22Rv1 (cell line): ENCODE data around the gene CTNNA3.

ENCODE experiments used
- H3K27ac ChIP-seq: fragments of 450-650 bp; 2 replicates; pipeline ENCODE4 v1.5.1; 2017
- ZFX ChIP-seq: fragments of 450-650 bp; IDR thresholded peaks from 2 replicates; pipeline ENCODE4 v1.6.1; 2017; ENCODE audit warnings: antibody characterized with exemption, borderline replicate concordance
- TF ChIP-seq, protein P1 (sequence below): fragments of 450-650 bp; IDR thresholded peaks from 2 replicates; pipeline ENCODE4 v1.5.1; 2017; ENCODE audit warnings: mild to moderate bottlenecking

The CTNNA3 gene

DNA sequence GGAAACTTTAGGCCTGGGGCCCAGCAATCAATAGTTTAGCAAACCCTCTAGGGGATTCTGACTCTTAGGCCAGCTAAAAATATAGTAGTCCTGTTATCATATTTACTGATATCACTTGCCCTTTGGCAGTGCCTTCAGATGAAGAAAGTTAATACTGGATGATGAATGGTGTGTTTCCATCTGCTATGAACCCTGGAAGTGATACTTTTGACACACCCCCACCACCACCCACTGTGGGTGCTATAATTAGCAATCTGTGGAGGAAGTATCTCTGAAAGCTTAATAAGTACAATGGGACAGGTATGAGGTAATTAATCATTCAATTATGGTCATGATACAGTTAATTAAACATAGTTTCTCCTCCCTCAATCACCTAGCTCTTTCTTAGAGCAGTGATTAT is 860.6 kb downstream of the CTNNA3 start:
- no peak for TF ChIP-seq ZFX
- TF ChIP-seq, protein P1, sequence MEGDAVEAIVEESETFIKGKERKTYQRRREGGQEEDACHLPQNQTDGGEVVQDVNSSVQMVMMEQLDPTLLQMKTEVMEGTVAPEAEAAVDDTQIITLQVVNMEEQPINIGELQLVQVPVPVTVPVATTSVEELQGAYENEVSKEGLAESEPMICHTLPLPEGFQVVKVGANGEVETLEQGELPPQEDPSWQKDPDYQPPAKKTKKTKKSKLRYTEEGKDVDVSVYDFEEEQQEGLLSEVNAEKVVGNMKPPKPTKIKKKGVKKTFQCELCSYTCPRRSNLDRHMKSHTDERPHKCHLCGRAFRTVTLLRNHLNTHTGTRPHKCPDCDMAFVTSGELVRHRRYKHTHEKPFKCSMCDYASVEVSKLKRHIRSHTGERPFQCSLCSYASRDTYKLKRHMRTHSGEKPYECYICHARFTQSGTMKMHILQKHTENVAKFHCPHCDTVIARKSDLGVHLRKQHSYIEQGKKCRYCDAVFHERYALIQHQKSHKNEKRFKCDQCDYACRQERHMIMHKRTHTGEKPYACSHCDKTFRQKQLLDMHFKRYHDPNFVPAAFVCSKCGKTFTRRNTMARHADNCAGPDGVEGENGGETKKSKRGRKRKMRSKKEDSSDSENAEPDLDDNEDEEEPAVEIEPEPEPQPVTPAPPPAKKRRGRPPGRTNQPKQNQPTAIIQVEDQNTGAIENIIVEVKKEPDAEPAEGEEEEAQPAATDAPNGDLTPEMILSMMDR, result no peak
- H3K27ac ChIP-seq, result no peak overlapping the region

DNA sequence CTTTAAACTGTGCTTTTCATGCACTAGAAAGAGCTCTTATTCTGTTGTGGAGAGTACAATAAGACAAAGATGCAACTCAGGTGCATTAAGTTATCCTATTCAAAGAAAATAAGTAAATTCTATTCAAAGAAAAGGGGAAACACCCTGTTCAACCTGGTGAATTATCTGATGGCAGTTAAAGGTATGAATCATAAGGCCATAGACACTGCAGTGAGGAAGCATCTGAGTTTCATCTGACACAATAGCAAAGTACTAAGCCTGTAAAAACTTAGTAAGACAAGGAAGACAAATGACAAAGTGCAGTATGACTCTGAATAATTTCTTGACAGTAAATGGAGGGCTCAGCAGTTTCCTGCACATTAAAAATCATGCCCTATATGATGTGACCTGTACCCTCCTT is 861.2 kb downstream of the CTNNA3 start:
- no peak overlapping the region for H3K27ac ChIP-seq
- no peak for TF ChIP-seq ZFX
- TF ChIP-seq, protein P1, result no peak

DNA sequence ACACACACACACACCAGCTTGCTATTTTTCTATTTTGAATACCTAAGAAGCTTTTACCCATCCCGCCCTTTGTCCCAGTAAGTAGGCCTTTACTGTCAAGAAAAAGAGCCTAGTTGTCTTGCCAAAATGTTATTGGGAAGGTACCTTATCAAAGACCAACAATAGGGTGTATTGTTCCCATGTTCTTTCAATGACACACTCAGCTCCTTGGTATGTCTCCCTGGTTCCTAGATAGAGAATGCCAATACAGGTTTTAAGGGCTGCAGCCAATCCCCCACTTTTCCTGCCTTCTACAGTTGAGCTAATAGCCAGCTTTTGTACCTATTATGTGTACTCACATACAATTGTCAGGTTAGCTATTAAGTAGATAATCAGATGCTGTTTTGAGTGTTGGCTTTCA is 862.1 kb downstream of the CTNNA3 start:
- H3K27ac ChIP-seq, result no peak overlapping the region
- TF ChIP-seq, protein P1, result no peak
- TF ChIP-seq ZFX, result no peak

DNA sequence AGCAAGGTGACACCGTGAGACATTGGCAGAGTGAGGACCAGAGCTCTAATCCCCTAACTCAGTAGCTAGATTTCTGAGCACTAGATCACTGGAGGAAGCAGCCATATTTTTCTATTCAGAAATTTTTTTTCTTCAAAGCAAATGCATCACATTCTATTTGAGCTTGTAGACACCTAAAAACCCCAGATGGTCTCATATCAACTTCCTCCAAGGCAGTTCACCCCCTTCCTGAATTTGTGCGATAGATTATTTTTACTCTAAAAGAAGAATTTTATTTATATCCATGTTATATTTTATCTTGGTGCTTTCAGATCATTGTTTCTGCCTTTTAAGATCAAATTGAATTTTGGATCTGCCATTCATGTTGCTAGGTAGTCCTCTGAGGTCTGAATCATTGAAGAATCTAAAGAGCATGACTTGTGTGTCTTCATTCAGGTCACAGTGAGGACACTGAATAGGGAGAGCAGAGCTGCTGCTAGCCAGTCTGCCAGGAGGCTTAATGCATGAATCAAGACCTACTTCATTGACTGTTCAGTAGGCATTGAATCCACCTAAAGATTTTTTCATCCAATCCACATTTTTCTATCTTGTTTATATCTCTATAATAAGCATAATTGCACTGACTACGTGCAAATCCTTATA is 863.1 kb downstream of the CTNNA3 start:
- no peak overlapping the region for H3K27ac ChIP-seq
- TF ChIP-seq, protein P1, result no peak
- no peak for TF ChIP-seq ZFX

DNA sequence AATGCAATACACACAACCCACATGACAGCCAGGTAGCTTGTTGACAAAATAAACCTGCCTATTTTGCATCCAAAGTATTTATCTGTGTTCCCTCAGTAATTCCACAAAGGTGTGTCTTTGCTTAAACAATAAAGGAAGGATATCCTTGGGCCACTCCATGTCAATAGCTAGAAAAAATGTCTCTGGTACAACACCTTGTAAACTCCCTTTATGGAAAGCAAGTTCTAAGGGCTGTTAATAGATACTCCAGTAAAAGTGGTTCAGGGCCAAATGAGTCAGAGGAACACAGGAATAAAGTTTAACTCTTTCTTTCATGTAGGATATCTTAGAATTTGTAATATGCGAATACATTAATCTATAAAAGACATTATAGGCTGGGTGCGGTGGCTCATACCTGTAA is 867.0 kb downstream of the CTNNA3 start:
- TF ChIP-seq, protein P1, result no peak
- no peak for TF ChIP-seq ZFX
- H3K27ac ChIP-seq, result no peak overlapping the region

DNA sequence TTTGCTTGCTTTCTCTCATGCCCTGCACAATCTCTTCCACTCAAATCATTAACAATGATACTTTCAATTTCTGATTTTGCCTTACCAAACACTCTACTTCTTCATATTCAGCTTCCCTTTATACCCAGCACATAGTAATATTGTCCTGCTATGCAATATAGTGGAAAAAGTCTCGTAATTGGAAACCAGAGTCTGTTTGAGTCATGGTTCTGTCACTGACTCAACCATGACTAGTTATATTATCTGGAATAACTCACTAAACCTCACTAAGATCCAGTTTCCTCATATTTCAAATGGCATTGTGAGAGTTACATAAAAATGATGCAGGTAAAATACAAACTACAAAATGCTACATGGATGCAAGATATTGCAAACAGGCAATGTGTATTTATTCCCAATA is 868.6 kb downstream of the CTNNA3 start:
- TF ChIP-seq, protein P1, result no peak
- TF ChIP-seq ZFX, result no peak

DNA sequence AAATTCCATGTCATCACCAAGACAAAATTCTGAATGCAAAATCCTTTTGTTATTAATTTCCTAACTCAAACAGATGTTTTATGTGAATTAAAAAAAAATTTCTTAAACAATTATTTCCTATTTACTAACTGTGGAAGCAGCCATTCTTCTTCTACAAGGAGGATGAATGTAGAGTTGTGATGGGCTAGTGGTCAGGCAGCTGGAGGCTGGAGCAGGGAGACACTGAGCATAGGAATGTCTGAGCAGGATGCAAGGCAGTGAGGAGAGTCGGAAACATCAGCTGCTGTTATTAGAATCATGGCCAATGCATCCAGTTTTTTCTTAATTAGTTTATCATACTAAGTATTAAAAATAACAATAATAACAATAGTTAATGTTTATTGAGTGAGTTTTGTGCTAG is 872.7 kb downstream of the CTNNA3 start:
- TF ChIP-seq, protein P1, result no peak
- no peak for TF ChIP-seq ZFX
- H3K27ac ChIP-seq, result no peak overlapping the region

More for the DNA sequence above, 868.6 kb downstream of the CTNNA3 start:
- no peak overlapping the region for H3K27ac ChIP-seq
